HG02588 (cell line): ENCODE data around the gene GALP.
"Not testable (repeated sequence)": the region's sequence is repeated elsewhere in the genome, so short reads cannot be mapped to it uniquely, and the experiment has no call there.

Source experiments
- ATAC-seq: cut with Tn5 transposase; IDR thresholded peaks from one replicate; pipeline ENCODE4 v1.9.1; 2021; ENCODE audit warnings: mild to moderate bottlenecking, moderate library complexity; ENCODE audit not compliant: unreplicated experiment

GALP gene

GRCh38 chr19:56175861-56176307 is at the start of gene GALP:
Gene GALP (plus strand): TSS chr19:56176008. CDS start chr19:56177109, 1,101 bp downstream.
- not testable (repeated sequence) for ATAC-seq

DNA sequence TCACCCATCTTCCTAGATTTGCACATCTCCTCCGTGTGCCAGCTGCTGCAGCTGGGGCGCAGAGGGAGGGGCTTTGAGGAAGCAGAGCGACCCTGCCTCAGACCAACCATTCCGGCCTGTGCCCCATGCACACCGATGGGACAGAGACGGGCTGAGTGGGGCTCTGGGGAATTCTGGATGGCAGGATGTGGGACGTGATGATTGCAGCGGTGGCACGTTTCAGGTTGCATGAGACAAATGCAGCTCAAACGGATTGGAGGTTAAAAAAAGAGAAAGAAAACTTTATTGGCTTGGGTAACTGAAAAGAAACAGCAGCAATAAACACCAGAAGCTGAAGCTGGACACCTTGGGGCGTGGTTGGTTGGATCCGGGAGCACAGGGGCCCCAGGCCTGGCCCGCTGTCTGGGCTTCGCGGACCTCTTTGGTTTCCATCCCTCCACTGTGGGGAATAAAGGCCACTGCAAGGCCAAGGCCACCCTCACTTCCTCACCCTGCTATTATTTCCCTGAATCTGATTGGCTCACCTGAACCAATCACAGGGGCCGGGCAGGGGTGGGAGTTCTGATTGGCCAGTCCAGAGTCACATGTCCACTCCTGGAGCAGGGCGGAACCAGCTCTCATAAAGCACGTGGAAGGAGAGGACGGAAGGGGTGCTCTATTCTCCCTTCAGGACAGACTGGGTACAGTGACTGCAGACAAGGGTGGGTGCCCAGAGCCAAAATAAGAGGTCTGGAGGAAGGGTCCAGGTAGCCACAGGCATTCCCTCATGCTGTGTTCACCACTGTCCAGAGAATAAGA is 48.6 kb upstream of the GALP start:
- no peak for ATAC-seq

GRCh38 chr19:56130006-56130405 is 45.8 kb upstream of the GALP start:
- ATAC-seq: no peak

- ATAC-seq: no peak
Measured at GRCh38 chr19:56131651-56132050, 44.2 kb upstream of the GALP start.

DNA sequence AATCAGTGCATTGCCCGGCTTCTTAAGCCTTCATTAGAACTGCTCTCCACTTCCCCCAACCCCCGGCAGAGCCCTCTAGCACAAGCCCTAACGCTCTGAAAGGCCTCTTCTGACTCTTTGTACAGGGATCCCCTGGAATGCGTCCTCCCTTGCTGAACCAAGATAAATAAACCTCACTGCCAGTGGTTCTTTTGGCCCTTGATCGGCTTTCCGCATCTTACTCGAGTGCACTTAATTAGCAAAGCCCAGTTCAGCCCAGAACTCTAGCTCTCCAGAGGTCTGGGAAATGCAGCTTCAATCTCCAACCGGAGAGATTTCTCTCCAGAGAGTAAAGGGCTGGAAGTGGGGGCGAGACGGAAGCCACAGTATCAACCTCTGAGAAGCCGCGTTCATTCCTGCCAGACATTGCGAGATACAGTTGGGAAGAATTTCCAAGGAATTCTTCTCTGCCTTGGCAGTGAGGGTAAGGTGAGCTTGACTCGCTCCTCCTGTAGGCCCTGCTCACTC is 43.4 kb upstream of the GALP start:
- no peak for ATAC-seq

DNA sequence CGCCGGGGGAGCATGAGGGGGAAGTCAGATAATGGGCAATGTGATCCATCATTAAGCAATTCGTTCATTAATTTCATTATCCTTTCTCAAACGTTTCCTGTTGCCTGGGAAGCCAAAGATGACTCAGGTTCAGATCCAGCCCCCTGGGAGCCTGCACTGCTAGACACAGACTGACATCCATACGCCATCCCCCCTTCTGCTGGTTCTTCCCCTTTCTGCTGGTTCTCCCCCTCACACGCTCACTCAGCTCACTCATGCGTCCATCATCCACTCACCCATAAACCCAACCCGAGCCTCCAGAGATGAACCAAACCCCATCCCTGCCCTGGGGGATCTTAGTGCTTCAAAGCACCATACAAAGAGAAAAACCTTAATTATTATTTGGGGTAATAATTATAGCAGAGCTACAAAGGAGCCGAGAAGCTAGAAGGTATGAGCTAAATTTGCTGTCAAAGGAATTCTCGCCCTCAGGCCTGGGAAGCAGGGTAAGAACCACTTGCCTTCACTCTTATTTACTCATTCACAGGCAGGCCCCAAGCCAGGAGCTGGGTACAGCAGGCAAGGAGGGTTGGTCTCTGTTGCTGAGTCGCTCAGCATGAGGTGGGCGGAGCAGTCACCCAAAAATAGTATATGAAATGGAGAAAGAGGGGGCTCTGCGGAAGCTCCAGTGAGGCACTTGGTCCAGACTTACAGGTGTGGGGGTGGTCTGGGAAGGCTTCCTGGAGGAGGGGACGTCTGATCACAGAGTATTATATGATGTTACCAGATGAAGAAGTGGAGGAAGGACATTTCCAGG is 41.8 kb upstream of the GALP start:
- peak; percentile 63 for ATAC-seq

DNA sequence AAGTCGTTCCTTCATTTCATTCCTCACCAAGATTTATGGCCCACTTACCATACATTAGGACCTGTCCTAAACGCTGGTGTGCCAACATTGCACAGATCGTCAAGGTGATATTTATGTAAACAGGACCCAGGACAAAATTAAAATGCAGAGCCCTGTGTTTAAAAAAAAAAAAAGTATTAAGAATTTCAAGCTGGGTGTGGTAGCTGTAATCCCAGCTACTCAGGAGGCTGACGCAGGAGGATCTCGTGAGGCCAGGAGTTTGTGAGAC is 41.2 kb upstream of the GALP start:
- peak; percentile 21 for ATAC-seq

DNA sequence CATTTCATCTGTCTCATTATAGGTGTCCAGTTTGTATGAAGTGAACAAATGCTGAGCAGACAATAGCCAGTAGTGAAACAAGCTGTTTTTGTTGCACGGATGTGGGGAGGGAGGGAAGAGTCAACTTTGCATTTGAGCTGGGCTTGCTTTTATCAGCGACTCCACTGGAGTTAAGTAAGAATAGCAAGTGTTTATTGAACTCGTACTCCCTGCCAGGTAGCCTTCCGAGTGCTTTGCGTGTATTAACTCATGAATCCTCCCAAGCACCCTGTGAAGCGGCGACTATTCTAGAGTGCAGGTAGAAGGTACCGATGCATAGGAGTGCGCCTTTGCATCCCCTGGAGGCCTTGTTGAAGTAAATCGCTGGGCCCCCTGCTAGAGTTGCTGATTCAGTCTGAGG is 39.4 kb upstream of the GALP start:
- ATAC-seq: no peak

- ATAC-seq: no peak
Measured at GRCh38 chr19:56137405-56137804, 38.4 kb upstream of the GALP start.

GRCh38 chr19:56138069-56138468 is 37.7 kb upstream of the GALP start:
- ATAC-seq: no peak

- ATAC-seq: no peak
Measured at GRCh38 chr19:56139847-56140582, 35.8 kb upstream of the GALP start.

GRCh38 chr19:56140583-56141416 is 35.0 kb upstream of the GALP start, which contains the start of gene ZNF444:
Gene ZNF444 (plus strand): TSS chr19:56141287. CDS start chr19:56146912, 5,625 bp downstream.
- peak; percentile 88 for ATAC-seq

DNA sequence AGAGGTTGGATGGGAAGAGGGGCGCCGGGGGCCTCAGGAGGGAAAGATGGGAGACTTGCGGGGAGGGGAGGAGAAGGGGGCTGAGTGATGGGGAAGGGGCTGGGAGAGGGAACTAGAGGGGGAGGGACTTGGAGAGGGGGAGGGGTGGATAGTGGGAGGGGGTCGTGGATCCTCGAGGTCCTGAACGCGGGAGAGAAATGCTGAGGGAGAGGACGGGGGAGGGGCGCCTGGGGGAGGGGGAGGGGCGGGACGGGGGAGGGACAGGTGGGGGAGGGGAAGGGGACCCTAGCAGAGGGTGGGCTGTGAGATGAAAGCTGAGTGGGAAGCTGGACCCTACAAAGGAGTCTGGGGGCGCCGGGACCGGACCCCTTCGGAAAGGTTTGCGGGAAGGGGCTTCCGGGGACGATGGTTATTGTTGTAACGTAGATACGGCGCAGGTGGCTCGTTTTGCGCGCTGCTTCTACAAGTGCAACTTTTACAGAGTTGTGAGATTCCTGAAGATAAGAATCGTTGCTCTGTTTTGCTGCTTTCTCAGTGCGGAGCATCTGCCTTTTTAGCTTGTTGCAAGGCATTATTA is 34.3 kb upstream of the GALP start:
- ATAC-seq: no peak

DNA sequence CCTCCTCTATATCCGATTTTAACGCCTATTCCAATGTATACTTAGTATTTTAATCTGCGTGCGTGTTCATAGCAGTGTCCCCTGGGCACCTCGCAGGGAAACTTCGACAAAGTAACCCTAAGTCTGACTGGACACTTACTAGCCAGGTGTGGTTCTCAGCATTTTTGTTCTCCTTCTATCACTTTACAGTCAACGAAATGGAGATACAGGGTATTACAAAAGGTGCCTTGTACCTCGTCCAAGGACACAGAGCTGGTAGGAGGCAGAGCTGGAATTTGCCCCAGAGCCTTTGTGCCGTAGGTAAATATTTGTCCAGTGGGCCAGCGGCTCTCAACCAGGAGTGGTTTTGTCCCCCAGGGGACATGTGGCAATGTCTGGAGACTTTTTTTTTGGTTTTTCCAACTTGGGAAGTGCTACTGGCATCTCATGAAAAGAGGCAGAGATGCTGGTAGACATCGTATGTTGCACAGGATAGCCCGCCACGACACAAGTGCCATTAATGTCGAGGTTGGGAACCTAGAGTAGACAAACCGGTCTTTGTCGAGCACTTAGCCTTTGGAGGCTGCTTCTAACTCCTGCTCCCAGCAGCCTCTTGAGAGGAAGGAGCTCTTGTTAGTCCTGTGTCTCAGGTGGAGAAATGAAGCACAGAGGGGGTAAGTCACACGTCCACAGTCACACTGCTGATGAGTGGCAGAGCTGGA is 33.6 kb upstream of the GALP start:
- ATAC-seq: no peak

GRCh38 chr19:56142897-56143434 is 32.8 kb upstream of the GALP start:
- ATAC-seq: no peak

DNA sequence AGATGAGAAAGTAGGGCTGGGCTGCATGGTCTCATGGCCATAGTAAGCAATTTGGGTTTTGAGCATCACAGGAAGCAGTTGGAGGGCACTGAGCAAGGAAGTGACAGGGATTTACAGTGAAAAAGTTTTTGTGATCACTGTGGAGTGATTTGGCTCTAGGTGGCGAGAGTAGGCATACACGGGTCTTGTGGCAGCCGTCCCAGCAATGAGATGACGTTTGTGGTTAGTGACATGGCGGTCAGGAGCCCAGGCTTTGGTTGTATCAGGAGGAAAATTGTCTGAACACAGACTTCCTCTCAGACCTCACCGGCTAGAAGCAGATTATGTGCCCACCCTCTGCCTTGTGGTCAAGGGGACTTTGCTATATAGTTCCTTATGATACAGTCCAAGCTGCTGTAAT is 31.4 kb upstream of the GALP start:
- ATAC-seq: no peak

GRCh38 chr19:56144831-56145230 is 31.0 kb upstream of the GALP start:
- ATAC-seq: no peak

DNA sequence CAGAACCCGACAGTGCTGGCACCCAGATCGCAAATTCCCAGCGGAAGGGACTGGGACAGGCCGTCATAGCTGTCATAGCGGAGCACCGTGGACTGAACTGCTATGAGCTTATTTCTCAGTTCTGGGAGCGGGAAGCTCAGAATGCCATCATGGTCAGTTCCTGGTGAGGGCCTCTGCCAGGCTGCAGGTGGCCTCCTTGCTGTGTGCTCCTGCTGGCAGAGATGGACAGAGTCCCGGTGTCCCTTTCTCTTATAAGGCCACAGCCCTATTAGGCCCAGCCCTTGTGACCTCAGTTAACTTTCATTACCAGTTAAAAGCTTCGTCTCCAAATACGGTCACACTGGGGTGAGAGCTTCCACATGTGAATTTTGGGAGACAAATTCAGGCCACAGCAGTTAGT is 30.1 kb upstream of the GALP start:
- ATAC-seq: no peak

- ATAC-seq: no peak
Measured at GRCh38 chr19:56146904-56147303, 28.9 kb upstream of the GALP start.
